Measurements from ENCODE around the gene PIP5K1A. TPM values are rescaled to one million over a fixed set of nuclear protein-coding genes. Genes with fewer than 3 reads are reported as not detected.

Gene PIP5K1A
- total and polyA plus RNA-seq, 9 of the 15 experiments (the other 6 are each of a cell fraction or from before 2014, with no cell fraction given): 1.9 to 42.4 (median 18.8) TPM

GRCh38 chr1:151165281-151165737, 33.0 kb upstream of the PIP5K1A start (continued):
- TF ChIP-seq TAF7 (tag; IDR thresholded peaks at IDR 0.05) (peak; percentile 47; the same call in 1 of the 2 replicates), HDAC2 (IDR thresholded peaks at IDR 0.05) (peak; percentile 55; the same call in 1 of the 2 replicates), CREM (IDR thresholded peaks at IDR 0.05; ENCODE audit: low read depth) (no peak), MTA2 (IDR thresholded peaks at IDR 0.05; ENCODE audit: low read depth) (peak; percentile 87), HDGF (IDR thresholded peaks at IDR 0.05) (peak; percentile 76; the same call in 1 of the 2 replicates), LCOR (CRISPR knock-in tag; IDR thresholded peaks at IDR 0.05) (peak; percentile 70; the same call in 1 of the 2 replicates), SMARCA5 (IDR thresholded peaks at IDR 0.05) (peak; percentile 72; the same call in 1 of the 2 replicates), CC2D1A (IDR thresholded peaks at IDR 0.05) (peak; percentile 40; the same call in 1 of the 2 replicates), IRF2 (CRISPR knock-in tag; IDR thresholded peaks at IDR 0.05) (no peak), C11orf30 (IDR thresholded peaks at IDR 0.05; ENCODE audit: low read depth) (no peak), THRAP3 (IDR thresholded peaks at IDR 0.05; ENCODE audit: borderline replicate concordance) (peak; percentile 66; the same call in 1 of the 2 replicates), RHOXF2B (CRISPR knock-in tag; conservative IDR thresholded peaks at IDR 0.05) (no peak), TRIM28 (IDR thresholded peaks at IDR 0.05) (peak; percentile 47; the same call in 1 of the 2 replicates), ZNF140 (CRISPR knock-in tag; IDR thresholded peaks at IDR 0.05) (no peak), PRDM10 (IDR thresholded peaks at IDR 0.05; ENCODE audit: partially characterized antibody) (peak; percentile 98), NCOA1 (IDR thresholded peaks at IDR 0.05; ENCODE audit: low read depth) (peak; percentile 28; the same call in 1 of the 2 replicates), NR2C2 (CRISPR knock-in tag; IDR thresholded peaks at IDR 0.05) (no peak; the same call in 1 of the 2 replicates), NR2C2 (tag; IDR thresholded peaks at IDR 0.05) (peak; percentile 100), E2F3 (CRISPR knock-in tag; IDR thresholded peaks at IDR 0.05) (no peak; the same call in 1 of the 2 replicates), MEF2D (tag; conservative IDR thresholded peaks at IDR 0.05; ENCODE audit: low read depth) (0 out of 2 replicates have a peak, but pooled peaks have one; percentile 48), FOXJ2 (tag; IDR thresholded peaks at IDR 0.05) (peak; percentile 61; the same call in 1 of the 2 replicates), TAL1 (IDR thresholded peaks at IDR 0.05) (peak; percentile 15; the same call in 1 of the 2 replicates), PKNOX1 (IDR thresholded peaks at IDR 0.05) (peak; percentile 47; the same call in 1 of the 2 replicates), TARDBP (IDR thresholded peaks at IDR 0.05) (no peak), CTCF (IDR thresholded peaks at IDR 0.05 in 2 of 3, conservative IDR thresholded peaks at IDR 0.05 in 1 of 3; ENCODE audit: insufficient read depth in 2 of 3, low read depth in 1 of 3, low read length in 3 of 3) (no peak), KDM5B (IDR thresholded peaks at IDR 0.05; ENCODE audit: insufficient replicate concordance, low read depth, low read length) (peak; percentile 32), NFIC (IDR thresholded peaks at IDR 0.05) (no peak; the same call in 1 of the 2 replicates)

Data from K562 (cell line).